ENCODE data around the gene ACAP2.

GRCh38 chr3:195274259-195274966 lies 168.4 kb downstream of the ACAP2 start:
- TF ChIP-seq CTCF (IDR thresholded peaks at IDR 0.05; ENCODE audit: low read depth, low read length), result no peak
- TF ChIP-seq POLR2A (IDR thresholded peaks at IDR 0.05; ENCODE audit: extremely low read depth, insufficient read length), result no peak

Data from NB4 (cell line).